AG04450 (cell line): ENCODE data around the gene AK5. TPM values are rescaled to one million over a fixed set of nuclear protein-coding genes. Genes with fewer than 3 reads are reported as not detected.
A peak's percentile ranks its signal among the peaks of the same experiment; 100 is the strongest.
"Not testable (repeated sequence)": the region's sequence is repeated elsewhere in the genome, so short reads cannot be mapped to it uniquely, and the experiment has no call there.

Experiments
- CTCF ChIA-PET: fragments of 300-600, 350-600 bp; formaldehyde crosslinking; extraction: SDS; loops from one replicate; lab custom pipeline; 2022; ENCODE audit warnings: antibody characterized with exemption, inconsistent platforms; lab: Charles Lee
- POLR2A ChIA-PET: fragments of 350-600 bp; formaldehyde crosslinking; extraction: SDS; loops from one replicate; lab custom pipeline; 2021; ENCODE audit warnings: antibody characterized with exemption, inconsistent platforms; lab: Yijun Ruan, JAX
- DNase-seq: peaks from one replicate; pipeline ENCODE4 v3.0.0-alpha.2; 2011; ENCODE audit warnings: low read depth, low spot score
- H3K27ac ChIP-seq: one replicate; pipeline ENCODE4 v1.5.1; 2012; ENCODE audit warnings: low read depth, low read length, control low read depth
- H3K27me3 ChIP-seq: one replicate; pipeline ENCODE4 v1.6.0; 2012; ENCODE audit warnings: low read length; ENCODE audit not compliant: control insufficient read depth, insufficient read depth
- H3K4me3 ChIP-seq: 2 replicates; pipeline ENCODE4 v1.5.1; 2011; ENCODE audit warnings: mild to moderate bottlenecking, low read depth, low read length, control low read depth
- H3K9me3 ChIP-seq: 2 replicates; pipeline ENCODE4 v1.5.1; 2012; ENCODE audit warnings: low read length; ENCODE audit not compliant: control insufficient read depth, insufficient read depth
- polyA plus RNA-seq: library from polyadenylated mRNA; depleted of rRNA; stranded (reverse); fragments of >200 nt; gene quantifications from 2 replicates; pipeline ENCODE4 v1.2.3, GENCODE V29; 2011
- TF ChIP-seq, protein P1 (sequence below): IDR thresholded peaks from 2 replicates; pipeline ENCODE4 v1.5.1; 2011; ENCODE audit warnings: low read depth, low read length, control low read depth, inconsistent platforms

Gene AK5
- polyA plus RNA-seq, 1 experiment, result 45.1 TPM

DNA sequence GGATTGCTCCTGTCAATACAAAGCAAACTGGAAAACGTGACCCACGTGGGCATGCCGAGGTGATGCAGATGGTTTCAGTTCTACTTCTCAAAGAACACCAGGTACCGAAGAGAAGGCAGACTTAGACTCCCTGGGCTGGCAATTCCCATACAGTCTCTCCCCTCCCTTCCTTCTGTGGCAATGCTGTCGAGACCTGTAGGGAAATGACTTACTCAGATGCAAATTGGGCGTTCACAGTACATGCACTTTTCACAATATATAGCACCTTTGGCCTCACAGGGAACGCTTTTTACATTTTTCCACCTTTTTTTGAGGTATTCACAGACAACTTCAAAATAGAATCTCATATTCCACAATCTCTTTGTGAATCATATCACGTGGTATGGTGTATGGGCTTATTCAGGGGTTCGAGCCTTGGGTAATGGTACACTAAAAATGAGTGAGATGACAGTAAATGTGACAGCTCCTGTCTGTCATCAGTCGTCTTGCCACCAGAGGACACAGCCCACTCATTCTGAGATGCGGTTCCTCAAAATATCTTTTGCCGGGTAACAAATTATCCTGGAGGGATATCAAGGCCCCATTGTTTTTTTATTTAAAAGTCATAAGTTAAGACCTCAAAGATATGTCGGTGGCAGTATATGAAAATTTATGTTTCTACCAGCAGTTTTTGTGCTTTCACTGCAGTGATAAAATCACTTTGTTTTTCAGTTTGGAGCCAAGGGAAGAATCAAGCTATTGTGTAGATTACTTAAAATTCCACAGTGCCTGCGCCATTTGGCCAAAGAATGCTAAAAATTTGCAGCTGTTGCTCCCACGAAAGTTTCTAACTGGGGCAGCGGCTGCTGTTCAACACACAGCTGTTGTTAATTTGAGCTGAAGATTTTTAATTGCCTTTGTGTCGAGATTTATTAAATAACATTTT lies 232.3 kb downstream of the AK5 start:
- ChIA-PET CTCF (interaction anchor here (0.8 to 3.7 kb wide), 4 partner anchors 19 to 269 kb away, joined by 3 to 24 read pairs (median 5); no protein-coding TSS in a partner anchor), POLR2A (interaction anchor here (0.9 to 2.7 kb wide), 5 partner anchors 22 to 143 kb away, joined by 3 to 13 read pairs (median 11); no protein-coding TSS in a partner anchor)
- TF ChIP-seq, protein P1, sequence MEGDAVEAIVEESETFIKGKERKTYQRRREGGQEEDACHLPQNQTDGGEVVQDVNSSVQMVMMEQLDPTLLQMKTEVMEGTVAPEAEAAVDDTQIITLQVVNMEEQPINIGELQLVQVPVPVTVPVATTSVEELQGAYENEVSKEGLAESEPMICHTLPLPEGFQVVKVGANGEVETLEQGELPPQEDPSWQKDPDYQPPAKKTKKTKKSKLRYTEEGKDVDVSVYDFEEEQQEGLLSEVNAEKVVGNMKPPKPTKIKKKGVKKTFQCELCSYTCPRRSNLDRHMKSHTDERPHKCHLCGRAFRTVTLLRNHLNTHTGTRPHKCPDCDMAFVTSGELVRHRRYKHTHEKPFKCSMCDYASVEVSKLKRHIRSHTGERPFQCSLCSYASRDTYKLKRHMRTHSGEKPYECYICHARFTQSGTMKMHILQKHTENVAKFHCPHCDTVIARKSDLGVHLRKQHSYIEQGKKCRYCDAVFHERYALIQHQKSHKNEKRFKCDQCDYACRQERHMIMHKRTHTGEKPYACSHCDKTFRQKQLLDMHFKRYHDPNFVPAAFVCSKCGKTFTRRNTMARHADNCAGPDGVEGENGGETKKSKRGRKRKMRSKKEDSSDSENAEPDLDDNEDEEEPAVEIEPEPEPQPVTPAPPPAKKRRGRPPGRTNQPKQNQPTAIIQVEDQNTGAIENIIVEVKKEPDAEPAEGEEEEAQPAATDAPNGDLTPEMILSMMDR, result no peak
- H3K27me3 ChIP-seq, result no peaks in the 10 kb centered on the region
- DNase-seq, result peak; percentile 74
- no peak overlapping the region for H3K4me3 ChIP-seq
- peaks cover 3% of the 10 kb centered on the region; the same call in 1 of the 2 replicates for H3K9me3 ChIP-seq
- H3K27ac ChIP-seq, result peak overlapping the region; percentile 98

DNA sequence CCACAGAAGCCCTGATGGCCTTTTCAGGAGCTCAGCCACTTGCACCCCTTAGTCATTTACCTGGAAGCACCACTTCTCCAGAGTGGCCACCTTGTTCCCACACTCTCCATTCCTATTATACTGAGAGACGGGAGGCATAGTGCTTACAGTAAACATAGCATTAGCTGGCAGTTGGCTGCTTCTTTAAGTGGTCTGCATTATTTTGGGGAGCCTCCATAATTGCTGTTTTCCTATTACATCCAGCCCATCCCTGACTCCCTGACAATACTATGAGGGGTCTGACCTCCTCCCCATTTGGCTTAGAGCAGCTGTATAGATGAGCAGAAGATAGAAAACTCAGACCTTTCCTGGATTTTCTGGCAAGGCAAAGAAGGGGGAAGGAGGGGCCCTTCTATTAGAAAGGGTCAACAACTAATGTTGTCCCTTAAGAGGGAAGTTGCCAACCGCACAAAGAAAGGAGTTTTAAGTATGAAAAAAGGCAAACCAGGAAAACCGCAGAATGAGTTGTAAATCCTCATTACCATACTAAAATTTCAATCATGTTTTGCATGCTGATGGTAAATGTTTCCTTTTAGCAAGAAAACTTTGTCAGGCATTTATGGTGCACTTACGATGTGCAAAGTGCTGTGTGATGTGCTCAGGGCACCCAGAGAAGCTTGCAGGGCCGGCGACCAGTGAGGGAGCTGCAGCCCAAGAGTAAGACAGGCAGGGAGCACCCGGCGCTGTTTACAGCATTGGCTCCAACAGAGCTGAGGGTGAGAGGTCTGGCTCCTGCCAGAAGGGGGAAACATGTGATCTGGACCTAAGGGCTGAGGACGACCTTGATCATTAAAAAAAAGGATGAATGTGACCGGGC lies 233.3 kb downstream of the AK5 start:
- POLR2A ChIA-PET, result interaction anchor here (0.6 to 2.7 kb wide), 7 partner anchors 14 to 145 kb away, joined by 4 to 13 read pairs (median 9); no protein-coding TSS in a partner anchor
- CTCF ChIA-PET, result interaction anchor here (0.9 to 3.7 kb wide), 7 partner anchors 10 to 367 kb away, joined by 3 to 24 read pairs (median 4); no protein-coding TSS in a partner anchor

DNA sequence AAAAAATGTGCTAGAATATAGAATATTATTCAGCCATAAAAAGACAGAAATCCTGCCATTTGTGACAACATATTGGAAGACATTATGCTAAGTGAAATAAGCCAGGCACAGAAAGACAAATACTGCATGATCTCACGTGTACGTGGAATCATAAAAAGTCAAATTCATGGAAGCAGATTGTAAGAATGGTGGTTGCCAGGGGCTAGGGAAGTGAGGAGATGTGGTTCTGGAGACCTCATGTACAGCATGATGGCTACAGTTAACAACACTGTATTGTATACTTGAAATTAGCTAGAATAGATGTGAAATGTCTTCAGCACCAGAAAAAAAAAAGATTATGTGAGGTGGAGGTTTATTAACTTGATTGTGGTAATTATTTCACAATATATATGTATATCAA lies 234.3 kb downstream of the AK5 start:
- H3K27me3 ChIP-seq, result no peaks in the 10 kb centered on the region
- DNase-seq, result no peak
- ChIA-PET CTCF (interaction anchor here (0.5 to 3.7 kb wide), 5 partner anchors 9 to 367 kb away, joined by 3 to 24 read pairs (median 5); no protein-coding TSS in a partner anchor), POLR2A (interaction anchor here (0.6 to 2.7 kb wide), 5 partner anchors 13 to 145 kb away, joined by 4 to 13 read pairs (median 6); no protein-coding TSS in a partner anchor)
- no peak overlapping the region for H3K4me3 ChIP-seq
- TF ChIP-seq, protein P1, result no peak
- peaks cover 3% of the 10 kb centered on the region; the same call in 1 of the 2 replicates for H3K9me3 ChIP-seq
- peak overlapping the region; percentile 98 for H3K27ac ChIP-seq

More for the DNA sequence above, 233.3 kb downstream of the AK5 start:
- TF ChIP-seq, protein P1, result peak; percentile 37
- no peaks in the 10 kb centered on the region for H3K27me3 ChIP-seq
- H3K4me3 ChIP-seq, result no peak overlapping the region
- peaks cover 3% of the 10 kb centered on the region; the same call in 1 of the 2 replicates for H3K9me3 ChIP-seq
- H3K27ac ChIP-seq, result peak overlapping the region; percentile 98
- no peak for DNase-seq

DNA sequence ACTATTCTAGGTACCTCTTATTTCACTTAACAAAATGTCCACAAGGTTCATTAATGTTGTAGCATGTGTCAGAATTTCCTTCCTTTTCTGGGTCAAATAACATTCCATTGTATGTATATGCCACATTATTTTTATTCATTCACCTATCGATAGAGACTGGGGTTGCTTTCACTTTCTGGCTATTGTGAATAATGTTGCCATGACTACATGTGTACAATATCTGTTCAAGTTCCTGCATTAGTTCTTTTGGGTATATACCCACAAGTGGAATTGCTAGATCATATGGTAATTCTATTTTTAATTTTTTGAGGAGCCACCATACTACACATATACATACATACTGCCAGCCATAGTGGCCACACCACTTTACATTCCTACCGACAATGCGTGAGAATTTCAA lies 242.2 kb downstream of the AK5 start:
- ChIA-PET POLR2A (no interaction called here), CTCF (interaction anchor here (2.0 to 2.9 kb wide), 2 partner anchors 8 to 9 kb away, joined by 5 to 14 read pairs; no protein-coding TSS in a partner anchor)
- H3K27me3 ChIP-seq, result no peaks in the 10 kb centered on the region
- no peak for DNase-seq
- TF ChIP-seq, protein P1, result no peak
- no peak overlapping the region for H3K4me3 ChIP-seq
- H3K27ac ChIP-seq, result no peak overlapping the region
- H3K9me3 ChIP-seq, result no peaks in the 10 kb centered on the region

DNA sequence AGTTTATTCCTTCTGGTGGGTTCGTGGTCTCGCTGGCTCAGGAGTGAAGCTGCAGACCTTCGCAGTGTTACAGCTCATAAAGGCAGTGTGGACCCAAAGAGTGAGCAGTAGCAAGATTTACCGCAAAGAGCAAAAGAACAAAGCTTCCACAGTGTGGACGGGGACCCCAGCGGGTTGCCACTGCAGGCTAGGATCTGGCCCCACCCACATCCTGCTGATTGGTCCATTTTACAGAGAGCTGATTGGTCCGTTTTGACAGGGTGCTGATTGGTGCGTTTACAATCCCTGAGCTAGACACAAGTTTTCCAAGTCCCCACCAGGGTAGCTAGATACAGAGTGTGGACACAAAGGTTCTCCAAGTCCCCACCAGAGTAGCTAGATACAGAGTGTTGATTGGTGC lies 249.3 kb downstream of the AK5 start:
- CTCF ChIA-PET, POLR2A ChIA-PET, H3K4me3 ChIP-seq, H3K27me3 ChIP-seq, H3K27ac ChIP-seq, DNase-seq, H3K9me3 ChIP-seq: not testable (repeated sequence)

DNA sequence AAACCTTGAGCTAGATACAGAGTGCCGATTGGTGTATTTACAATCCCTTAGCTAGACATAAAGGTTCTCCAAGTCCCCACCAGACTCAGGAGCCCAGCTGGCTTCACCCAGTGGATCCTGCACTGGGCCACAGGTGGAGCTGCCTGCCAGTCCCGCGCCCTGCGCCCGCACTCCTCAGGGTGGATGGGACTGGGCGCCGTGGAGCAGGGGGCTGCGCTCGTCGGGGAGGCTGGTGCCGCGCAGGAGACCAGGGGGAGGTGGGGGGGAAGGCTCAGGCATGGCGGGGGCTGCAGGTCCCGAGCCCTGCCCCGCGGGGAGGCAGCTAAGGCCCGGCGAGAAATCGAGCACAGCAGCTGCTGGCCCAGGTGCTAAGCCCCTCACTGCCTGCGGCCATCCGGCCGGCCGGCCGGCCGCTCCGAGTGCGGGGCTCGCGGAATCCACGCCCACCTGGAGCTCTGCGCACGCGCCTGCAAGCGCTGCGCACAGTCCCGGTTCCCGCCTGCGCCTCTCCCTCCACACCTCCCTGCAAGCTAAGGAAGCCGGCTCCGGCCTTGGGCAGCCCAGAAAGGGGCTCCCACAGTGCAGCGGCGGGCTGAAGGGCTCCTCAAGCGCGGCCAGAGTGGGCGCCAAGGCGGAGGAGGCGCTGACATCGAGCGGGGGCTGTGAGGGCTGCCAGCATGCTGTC lies 249.9 kb downstream of the AK5 start:
- H3K4me3 ChIP-seq, H3K27me3 ChIP-seq, H3K9me3 ChIP-seq, POLR2A ChIA-PET, H3K27ac ChIP-seq, DNase-seq: not testable (repeated sequence)
- CTCF ChIA-PET, result interaction anchor here (1.0 to 2.7 kb wide), 2 partner anchors 17 to 68 kb away, joined by 3 to 24 read pairs; no protein-coding TSS in a partner anchor
